Thyroid gland (tissue), 4 donors: ENCODE data around the gene SPRY1. TPM values are rescaled to one million over a fixed set of nuclear protein-coding genes. Genes with fewer than 3 reads are reported as not detected.
A peak's percentile ranks its signal among the peaks of the same experiment; 100 is the strongest.

Experiments
- DNase-seq, 2 donors: peaks; one replicate each; pipeline ENCODE4 v3.0.0-alpha.2; 2019
- H3K27ac ChIP-seq, 3 donors: fragments of 200-600 bp; sonication (generic); 1 replicate in 2 of 3; 2 replicates in 1 of 3; pipeline ENCODE4 v1.5.1; 2016 to 2019; ENCODE audit warnings: mild to moderate bottlenecking in 1 of 3, moderate library complexity in 1 of 3
- H3K27me3 ChIP-seq: fragments of 200-600 bp; sonication (generic); one replicate; pipeline ENCODE4 v1.5.1; 2019
- H3K36me3 ChIP-seq, 2 donors: fragments of 200-600 bp; sonication (generic); one replicate each; pipeline ENCODE4 v1.5.1; 2016 to 2019
- H3K4me1 ChIP-seq, 2 donors: fragments of 200-600 bp; sonication (generic); one replicate each; pipeline ENCODE4 v1.5.1; 2017 to 2019
- H3K4me3 ChIP-seq, 3 donors: fragments of 200-600 bp; sonication (generic); replicated peaks in 1 of 3; 1 replicate in 2 of 3; 2 replicates in 1 of 3; pipeline ENCODE4 v1.5.1; 2016; ENCODE audit warnings: mild to moderate bottlenecking in 1 of 3
- H3K9me3 ChIP-seq: fragments of 200-600 bp; sonication (generic); one replicate; pipeline ENCODE4 v1.5.1; 2017
- CTCF ChIP-seq, 6 experiments: fragments of 200-600 bp in 3 of 6; fragments of 450-650 bp in 3 of 6; sonication (generic) in 3 of 6; IDR thresholded peaks; one replicate each; pipeline ENCODE4 v1.5.1; 2016 to 2019; ENCODE audit warnings: antibody characterized with exemption in 6 of 6, mild to moderate bottlenecking in 2 of 6, inconsistent platforms in 1 of 6, moderate library complexity in 1 of 6
- POLR2A ChIP-seq, 2 donors: fragments of 450-650 bp; IDR thresholded peaks; one replicate each; pipeline ENCODE4 v1.6.1; 2017; ENCODE audit warnings: antibody characterized with exemption in 2 of 2, mild to moderate bottlenecking in 2 of 2, moderate library complexity in 1 of 2
- WGBS, 2 donors: methylation state at CpG; one replicate each; pipeline ENCODE4 v1.1.5; 2017; 5-methylcytosine and 5-hydroxymethylcytosine counted together
- intact Hi-C: fragments of 100-400 bp; cut with DNase I; formaldehyde crosslinking; loops from one replicate; pipeline ENCODE4 v1.15.1; 2023
- total RNA-seq, 4 donors: library from RNA; depleted of rRNA; stranded (reverse); fragments of >200 nt; gene quantifications; one replicate each; pipeline ENCODE4 v1.2.3, GENCODE V29; 2016

SPRY1 gene
- total RNA-seq, 4 donors from 2014 or later: 52.2 to 142 (median 100) TPM

GRCh38 chr4:123430501-123430900, 33.9 kb downstream of the SPRY1 start:
- H3K27ac ChIP-seq: no peak overlapping the region
- peaks cover 0 to 3% of the 10 kb centered on the region in 2 donors for H3K4me1 ChIP-seq
- DNase-seq: no peak
- H3K36me3 ChIP-seq: no peaks in the 10 kb centered on the region
- no peaks in the 10 kb centered on the region for H3K27me3 ChIP-seq
- H3K4me3 ChIP-seq: no peak overlapping the region
- intact Hi-C loops: no loop called here
- TF ChIP-seq POLR2A (IDR thresholded peaks at IDR 0.05): no peak
- TF ChIP-seq CTCF (IDR thresholded peaks at IDR 0.05): no peak
- 92 to 94% methylated on average over 2 of the region's 2 CpGs for WGBS, 2 donors
- H3K9me3 ChIP-seq: no peaks in the 10 kb centered on the region

- 43 to 71% methylated on average over 7 of the region's 7 CpGs for WGBS, 2 donors
- no peaks in the 10 kb centered on the region for H3K9me3 ChIP-seq
- TF ChIP-seq POLR2A (IDR thresholded peaks at IDR 0.05) (no peak), CTCF (IDR thresholded peaks at IDR 0.05) (no peak)
Measured at GRCh38 chr4:123433573-123433972, 37.0 kb downstream of the SPRY1 start.

GRCh38 chr4:123433976-123434375, 37.4 kb downstream of the SPRY1 start:
- H3K4me1 ChIP-seq: peaks cover 5 to 16% of the 10 kb centered on the region in 2 donors
- no peak for DNase-seq

More at GRCh38 chr4:123433573-123433972, 37.0 kb downstream of the SPRY1 start:
- Histone ChIP-seq H3K27me3 (no peaks in the 10 kb centered on the region), H3K27ac (peak overlapping the region in 1 of 3 donors; percentile 13), H3K4me1 (peaks cover 5 to 12% of the 10 kb centered on the region in 2 donors), H3K4me3 (no peak overlapping the region), H3K36me3 (no peaks in the 10 kb centered on the region)
- DNase-seq: peak; percentile 24 to 37
- intact Hi-C loops: no loop called here

GRCh38 chr4:123435246-123436113, 38.9 kb downstream of the SPRY1 start:
- H3K4me1 ChIP-seq: peaks cover 5 to 16% of the 10 kb centered on the region in 2 donors
- no peak overlapping the region for H3K4me3 ChIP-seq
- H3K36me3 ChIP-seq: no peaks in the 10 kb centered on the region
- H3K9me3 ChIP-seq: no peaks in the 10 kb centered on the region
- H3K27ac ChIP-seq: no peak overlapping the region
- no peak for TF ChIP-seq POLR2A (IDR thresholded peaks at IDR 0.05)
- TF ChIP-seq CTCF (IDR thresholded peaks at IDR 0.05): no peak
- DNase-seq: no peak
- WGBS, 2 donors: 98% methylated on average over 32 to 39 of the region's 43 CpGs
- no peaks in the 10 kb centered on the region for H3K27me3 ChIP-seq
- intact Hi-C loops: no loop called here

More at GRCh38 chr4:123433976-123434375, 37.4 kb downstream of the SPRY1 start:
- WGBS, 2 donors: 81 to 85% methylated on average over 7 to 8 of the region's 9 CpGs
- Histone ChIP-seq H3K36me3 (no peaks in the 10 kb centered on the region), H3K27me3 (no peaks in the 10 kb centered on the region), H3K9me3 (no peaks in the 10 kb centered on the region), H3K27ac (peak overlapping the region in 1 of 3 donors; percentile 13), H3K4me3 (no peak overlapping the region)
- TF ChIP-seq CTCF (IDR thresholded peaks at IDR 0.05) (no peak), POLR2A (IDR thresholded peaks at IDR 0.05) (no peak)
- intact Hi-C loops: no loop called here

- Histone ChIP-seq H3K27ac (peak overlapping the region in 1 of 3 donors; percentile 46), H3K36me3 (no peaks in the 10 kb centered on the region), H3K4me1 (peaks cover 5 to 16% of the 10 kb centered on the region in 2 donors), H3K4me3 (no peak overlapping the region), H3K27me3 (no peaks in the 10 kb centered on the region), H3K9me3 (no peaks in the 10 kb centered on the region)
- 16 to 25% methylated on average over 3 of the region's 3 CpGs for WGBS, 2 donors
- peak; percentile 60 to 61 for DNase-seq
- intact Hi-C loops: no loop called here
- no peak for TF ChIP-seq POLR2A (IDR thresholded peaks at IDR 0.05)
- TF ChIP-seq CTCF (IDR thresholded peaks at IDR 0.05): no peak
Measured at GRCh38 chr4:123438031-123438430, 41.4 kb downstream of the SPRY1 start.
